Progenitor cell of endocrine pancreas (in vitro differentiated cells): Measurements from ENCODE around the gene PLCD1. TPM values are rescaled to one million over a fixed set of nuclear protein-coding genes. Genes with fewer than 3 reads are reported as not detected.
A peak's percentile ranks its signal among the peaks of the same experiment; 100 is the strongest.

ENCODE experiments used
- DNase-seq: peaks from one replicate; pipeline ENCODE4 v3.0.0; 2021; ENCODE audit warnings: low spot score; ENCODE audit not compliant: unreplicated experiment
- H3K27ac Mint-ChIP-seq: 2 replicates; pipeline ENCODE4 v1.8.0; 2021; ENCODE audit warnings: mild to moderate bottlenecking, moderate library complexity, mixed read lengths
- H3K27me3 Mint-ChIP-seq: 2 replicates; pipeline ENCODE4 v1.8.0; 2021; ENCODE audit warnings: mixed read lengths
- H3K36me3 Mint-ChIP-seq: 2 replicates; pipeline ENCODE4 v1.8.0; 2022; ENCODE audit warnings: mixed read lengths; ENCODE audit not compliant: insufficient read depth
- H3K4me1 Mint-ChIP-seq: 2 replicates; pipeline ENCODE4 v1.8.0; 2021; ENCODE audit warnings: low read depth, mixed read lengths
- H3K4me3 Mint-ChIP-seq: 2 replicates; pipeline ENCODE4 v1.8.0; 2021; ENCODE audit warnings: low read depth, mild to moderate bottlenecking, moderate library complexity, mixed read lengths
- H3K9me3 Mint-ChIP-seq: 2 replicates; pipeline ENCODE4 v1.8.0; 2021; ENCODE audit warnings: low read depth, mixed read lengths
- CTCF ChIP-seq: fragments of 200-600 bp; sonication (generic); IDR thresholded peaks from one replicate; pipeline ENCODE4 v1.5.0; 2021; ENCODE audit warnings: antibody characterized with exemption, mild to moderate bottlenecking; ENCODE audit not compliant: unreplicated experiment
- total RNA-seq: library from RNA; stranded (reverse); gene quantifications from 2 replicates; pipeline ENCODE4 v1.2.1, GENCODE V29; 2021

PLCD1 gene
- total RNA-seq, 1 donor from 2014 or later = 30.0 TPM

- H3K27ac Mint-ChIP-seq = peak overlapping the region; percentile 72
- H3K4me3 Mint-ChIP-seq = no peak overlapping the region
Observed at GRCh38 chr3:38003371-38003816, 26.0 kb downstream of the PLCD1 start.

GRCh38 chr3:38002940-38003339, 26.5 kb downstream of the PLCD1 start:
- TF ChIP-seq CTCF = no peak
- Mint-ChIP-seq H3K4me3 (no peak overlapping the region), H3K36me3 (peaks cover 2% of the 10 kb centered on the region), H3K9me3 (no peaks in the 10 kb centered on the region), H3K27me3 (peaks cover 3% of the 10 kb centered on the region), H3K27ac (peak overlapping the region; percentile 81), H3K4me1 (peaks cover 26% of the 10 kb centered on the region)
- DNase-seq = no peak

More at GRCh38 chr3:38003371-38003816, 26.0 kb downstream of the PLCD1 start:
- peaks cover 24% of the 10 kb centered on the region for H3K4me1 Mint-ChIP-seq
- TF ChIP-seq CTCF = peak; percentile 92
- peaks cover 2% of the 10 kb centered on the region for H3K36me3 Mint-ChIP-seq
- DNase-seq = peak; percentile 73
- H3K27me3 Mint-ChIP-seq = peaks cover 3% of the 10 kb centered on the region
- no peaks in the 10 kb centered on the region for H3K9me3 Mint-ChIP-seq

DNA sequence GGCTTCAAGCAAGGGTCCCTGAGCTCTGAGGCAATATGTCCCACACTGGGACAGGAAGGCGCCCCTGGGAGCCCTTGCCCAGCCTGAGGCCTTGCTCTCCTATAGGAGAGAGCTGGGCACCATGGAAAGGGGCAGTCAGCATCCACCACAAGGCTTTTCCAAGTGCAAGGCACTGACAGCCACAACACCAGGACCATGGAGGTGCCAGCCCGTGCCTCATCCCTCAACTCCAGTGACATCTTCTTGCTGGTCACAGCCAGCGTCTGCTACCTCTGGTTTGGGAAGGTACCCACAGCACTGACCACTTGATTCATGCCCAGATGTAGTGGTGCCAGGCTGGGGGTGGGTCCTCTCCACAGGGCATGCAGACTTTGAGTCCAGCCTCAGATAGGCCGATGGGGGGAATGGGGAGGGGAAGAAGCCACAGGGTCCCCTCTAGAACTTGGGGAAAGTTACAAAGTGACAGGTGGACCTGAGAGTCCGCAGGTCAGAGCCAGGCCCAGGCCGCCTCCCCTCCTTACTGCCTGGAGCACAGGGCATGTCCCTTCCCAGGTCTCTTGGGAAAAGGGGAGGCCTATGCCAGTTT, 27.1 kb downstream of the PLCD1 start:
- peaks cover 2% of the 10 kb centered on the region for H3K36me3 Mint-ChIP-seq
- no peak overlapping the region for H3K4me3 Mint-ChIP-seq
- H3K27me3 Mint-ChIP-seq = peaks cover 3% of the 10 kb centered on the region
- H3K27ac Mint-ChIP-seq = no peak overlapping the region
- no peaks in the 10 kb centered on the region for H3K9me3 Mint-ChIP-seq
- DNase-seq = no peak
- peaks cover 26% of the 10 kb centered on the region for H3K4me1 Mint-ChIP-seq
- TF ChIP-seq CTCF = no peak

- peaks cover 3% of the 10 kb centered on the region for H3K27me3 Mint-ChIP-seq
- H3K36me3 Mint-ChIP-seq = peaks cover 2% of the 10 kb centered on the region
- no peaks in the 10 kb centered on the region for H3K9me3 Mint-ChIP-seq
- H3K4me3 Mint-ChIP-seq = no peak overlapping the region
- peaks cover 27% of the 10 kb centered on the region for H3K4me1 Mint-ChIP-seq
- peak; percentile 45 for TF ChIP-seq CTCF
- DNase-seq = no peak
- H3K27ac Mint-ChIP-seq = no peak overlapping the region
Observed at GRCh38 chr3:38001456-38002081, 27.9 kb downstream of the PLCD1 start.

DNA sequence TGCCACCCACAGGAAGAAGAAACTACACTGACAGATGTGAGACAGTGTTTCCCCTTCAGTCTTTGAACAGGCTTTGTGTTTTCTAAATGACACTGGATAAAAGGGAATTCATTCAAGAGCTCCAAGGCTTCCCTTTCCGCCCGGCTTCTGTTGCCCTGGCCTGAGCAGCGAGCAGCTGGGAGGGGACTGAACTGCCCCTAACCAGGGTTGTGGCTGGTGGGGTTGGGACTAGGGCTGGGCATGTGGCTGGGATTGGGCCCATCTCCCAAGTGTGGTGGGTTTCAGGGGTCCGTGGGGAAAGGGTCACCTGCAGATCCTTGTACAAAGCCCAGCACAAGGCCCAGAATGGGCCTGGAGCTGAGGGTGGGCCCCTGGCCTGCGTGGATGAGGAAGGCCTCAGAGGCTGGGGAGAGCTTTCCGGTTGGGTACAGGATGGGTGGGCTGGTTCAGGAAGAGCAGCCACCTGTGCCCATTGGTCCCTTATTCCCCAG, 28.4 kb downstream of the PLCD1 start:
- H3K4me1 Mint-ChIP-seq = peaks cover 27% of the 10 kb centered on the region
- peaks cover 2% of the 10 kb centered on the region for H3K36me3 Mint-ChIP-seq
- no peak for TF ChIP-seq CTCF
- no peak for DNase-seq
- no peaks in the 10 kb centered on the region for H3K9me3 Mint-ChIP-seq
- H3K27me3 Mint-ChIP-seq = peaks cover 3% of the 10 kb centered on the region
- no peak overlapping the region for H3K4me3 Mint-ChIP-seq
- no peak overlapping the region for H3K27ac Mint-ChIP-seq
